GM18502 (cell line): ENCODE results near the gene DDX39A.
"Not testable (repeated sequence)": the region's sequence is repeated elsewhere in the genome, so short reads cannot be mapped to it uniquely, and the experiment has no call there.

Experiments
- ATAC-seq: cut with Tn5 transposase; IDR thresholded peaks from one replicate; pipeline ENCODE4 v1.9.1; 2021; ENCODE audit warnings: mild to moderate bottlenecking; ENCODE audit not compliant: unreplicated experiment, poor library complexity

The DDX39A gene

GRCh38 chr19:14369399-14370168 is 49.6 kb downstream of the DDX39A start:
- no peak for ATAC-seq

GRCh38 chr19:14368011-14368513 is 51.1 kb downstream of the DDX39A start:
- ATAC-seq: no peak

- no peak for ATAC-seq
Observed at GRCh38 chr19:14367016-14367415, 52.1 kb downstream of the DDX39A start.

- ATAC-seq: peak; percentile 57
Observed at GRCh38 chr19:14366529-14366928, 52.6 kb downstream of the DDX39A start.

- ATAC-seq: not testable (repeated sequence)
Observed at GRCh38 chr19:14364098-14364443, 55.1 kb downstream of the DDX39A start.

GRCh38 chr19:14363183-14364097 is 55.7 kb downstream of the DDX39A start:
- no peak for ATAC-seq

- no peak for ATAC-seq
Observed at GRCh38 chr19:14361824-14362223, 57.3 kb downstream of the DDX39A start.
